HG02884 (cell line): ENCODE results near the gene TSPY8.
"Not testable (repeated sequence)": the region's sequence is repeated elsewhere in the genome, so short reads cannot be mapped to it uniquely, and the experiment has no call there.

Experiments used
- ATAC-seq: cut with Tn5 transposase; IDR thresholded peaks from one replicate; pipeline ENCODE4 v1.9.1; 2021; ENCODE audit warnings: mild to moderate bottlenecking, moderate library complexity; ENCODE audit not compliant: unreplicated experiment

TSPY8 gene, protein sequence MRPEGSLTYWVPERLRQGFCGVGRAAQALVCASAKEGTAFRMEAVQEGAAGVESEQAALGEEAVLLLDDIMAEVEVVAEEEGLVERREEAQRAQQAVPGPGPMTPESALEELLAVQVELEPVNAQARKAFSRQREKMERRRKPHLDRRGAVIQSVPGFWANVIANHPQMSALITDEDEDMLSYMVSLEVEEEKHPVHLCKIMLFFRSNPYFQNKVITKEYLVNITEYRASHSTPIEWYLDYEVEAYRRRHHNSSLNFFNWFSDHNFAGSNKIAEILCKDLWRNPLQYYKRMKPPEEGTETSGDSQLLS

DNA sequence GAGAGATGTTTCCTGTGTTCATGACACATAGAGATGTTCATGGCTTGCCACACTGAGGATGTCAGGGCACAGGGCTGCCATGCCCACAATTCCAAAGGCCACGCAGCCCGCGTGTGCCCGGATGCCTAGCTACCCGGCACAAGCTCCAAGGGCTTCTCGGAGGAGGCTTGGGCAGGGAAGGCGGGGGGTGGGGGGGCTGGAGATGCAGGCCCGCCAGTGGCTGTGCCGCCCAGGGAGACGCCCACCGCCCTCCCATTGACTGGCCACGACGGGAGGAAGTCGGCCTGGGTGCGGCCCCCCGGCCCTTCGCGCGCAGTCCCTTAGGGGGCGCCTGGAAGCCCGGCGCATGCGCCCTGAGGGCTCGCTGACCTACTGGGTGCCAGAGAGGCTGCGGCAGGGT lies at the start of gene TSPY8:
Gene TSPY8 (plus strand): TSS at position 301 of the 400 bp plus-strand sequence. CDS start 46 bp downstream, at position 347.
- not testable (repeated sequence) for ATAC-seq

DNA sequence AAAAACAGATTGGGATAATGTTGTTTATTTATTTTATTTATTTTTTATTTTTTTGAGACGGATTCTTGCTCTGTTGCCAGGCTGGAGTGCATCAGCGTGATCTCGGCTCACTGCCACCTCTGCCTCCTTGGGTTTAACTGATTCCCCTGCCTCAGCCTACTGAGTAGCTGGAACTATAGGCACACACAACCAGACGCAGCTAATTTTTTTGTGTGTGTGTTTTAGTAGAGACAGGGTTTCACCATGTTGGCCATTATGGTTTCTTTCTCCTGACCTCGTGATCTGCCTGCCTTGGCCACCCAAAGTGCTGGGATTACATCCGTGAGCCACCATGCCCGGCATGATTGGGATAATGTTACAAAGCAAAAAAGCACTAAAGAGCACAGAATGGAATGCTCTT lies 36.6 kb upstream of the TSPY8 start:
- ATAC-seq, result no peak

DNA sequence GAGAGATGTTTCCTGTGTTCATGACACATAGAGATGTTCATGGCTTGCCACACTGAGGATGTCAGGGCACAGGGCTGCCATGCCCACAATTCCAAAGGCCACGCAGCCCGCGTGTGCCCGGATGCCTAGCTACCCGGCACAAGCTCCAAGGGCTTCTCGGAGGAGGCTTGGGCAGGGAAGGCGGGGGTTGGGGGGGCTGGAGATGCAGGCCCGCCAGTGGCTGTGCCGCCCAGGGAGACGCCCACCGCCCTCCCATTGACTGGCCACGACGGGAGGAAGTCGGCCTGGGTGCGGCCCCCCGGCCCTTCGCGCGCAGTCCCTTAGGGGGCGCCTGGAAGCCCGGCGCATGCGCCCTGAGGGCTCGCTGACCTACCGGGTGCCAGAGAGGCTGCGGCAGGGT lies 20.4 kb upstream of the TSPY8 start, which contains the start of gene TSPY4:
Gene TSPY4 (plus strand): TSS at position 301 of the 400 bp plus-strand sequence. CDS start 46 bp downstream, at position 347.
- not testable (repeated sequence) for ATAC-seq

DNA sequence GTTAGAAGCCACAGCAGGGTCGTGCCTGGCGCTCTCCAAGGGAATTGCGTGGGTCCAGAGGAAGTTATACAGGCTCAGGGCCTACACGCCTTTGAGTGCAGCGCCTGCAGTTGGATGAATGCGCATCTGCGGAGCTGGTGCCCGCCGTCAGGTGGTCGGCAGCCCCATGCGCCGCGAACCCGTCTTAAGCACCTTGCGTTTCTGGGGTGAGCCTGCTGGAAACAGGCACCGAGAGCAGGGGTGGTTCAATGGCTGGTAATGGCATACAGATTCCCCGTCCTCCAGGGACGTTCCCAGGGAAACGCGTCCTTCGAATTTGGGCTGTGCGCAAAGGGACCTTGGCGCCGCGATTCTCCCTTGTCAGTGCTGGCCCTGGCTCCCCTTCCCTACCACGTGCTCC lies 38.9 kb downstream of the TSPY8 start:
- not testable (repeated sequence) for ATAC-seq

DNA sequence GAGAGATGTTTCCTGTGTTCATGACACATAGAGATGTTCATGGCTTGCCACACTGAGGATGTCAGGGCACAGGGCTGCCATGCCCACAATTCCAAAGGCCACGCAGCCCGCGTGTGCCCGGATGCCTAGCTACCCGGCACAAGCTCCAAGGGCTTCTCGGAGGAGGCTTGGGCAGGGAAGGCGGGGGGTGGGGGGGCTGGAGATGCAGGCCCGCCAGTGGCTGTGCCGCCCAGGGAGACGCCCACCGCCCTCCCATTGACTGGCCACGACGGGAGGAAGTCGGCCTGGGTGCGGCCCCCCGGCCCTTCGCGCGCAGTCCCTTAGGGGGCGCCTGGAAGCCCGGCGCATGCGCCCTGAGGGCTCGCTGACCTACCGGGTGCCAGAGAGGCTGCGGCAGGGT lies 40.5 kb downstream of the TSPY8 start, which contains the start of gene TSPY3:
Gene TSPY3 (plus strand): TSS at position 301 of the 400 bp plus-strand sequence. CDS start 46 bp downstream, at position 347.
- ATAC-seq, result not testable (repeated sequence)
